Measurements from ENCODE around the gene CTCFL.

The CTCFL gene

DNA sequence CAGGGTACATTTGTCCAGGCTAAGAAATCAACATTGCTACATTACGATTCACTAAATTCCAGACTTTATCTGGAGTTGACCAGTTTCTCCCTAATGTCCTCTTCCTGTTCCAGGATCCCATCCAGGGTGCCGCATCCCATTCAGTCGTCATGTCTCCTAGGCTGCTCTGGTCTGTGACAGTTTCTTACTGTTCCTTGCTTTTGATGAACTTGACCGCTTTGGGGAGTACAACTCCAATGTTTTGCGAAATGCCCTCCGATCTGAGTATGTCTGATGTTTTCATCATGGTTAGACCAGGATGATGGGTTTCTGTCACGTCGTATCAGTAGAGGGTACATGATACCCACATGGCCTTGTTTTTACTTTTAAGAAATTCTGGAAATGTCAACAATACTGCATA, 62.2 kb downstream of the CTCFL start:
- TF ChIP-seq, protein P1, sequence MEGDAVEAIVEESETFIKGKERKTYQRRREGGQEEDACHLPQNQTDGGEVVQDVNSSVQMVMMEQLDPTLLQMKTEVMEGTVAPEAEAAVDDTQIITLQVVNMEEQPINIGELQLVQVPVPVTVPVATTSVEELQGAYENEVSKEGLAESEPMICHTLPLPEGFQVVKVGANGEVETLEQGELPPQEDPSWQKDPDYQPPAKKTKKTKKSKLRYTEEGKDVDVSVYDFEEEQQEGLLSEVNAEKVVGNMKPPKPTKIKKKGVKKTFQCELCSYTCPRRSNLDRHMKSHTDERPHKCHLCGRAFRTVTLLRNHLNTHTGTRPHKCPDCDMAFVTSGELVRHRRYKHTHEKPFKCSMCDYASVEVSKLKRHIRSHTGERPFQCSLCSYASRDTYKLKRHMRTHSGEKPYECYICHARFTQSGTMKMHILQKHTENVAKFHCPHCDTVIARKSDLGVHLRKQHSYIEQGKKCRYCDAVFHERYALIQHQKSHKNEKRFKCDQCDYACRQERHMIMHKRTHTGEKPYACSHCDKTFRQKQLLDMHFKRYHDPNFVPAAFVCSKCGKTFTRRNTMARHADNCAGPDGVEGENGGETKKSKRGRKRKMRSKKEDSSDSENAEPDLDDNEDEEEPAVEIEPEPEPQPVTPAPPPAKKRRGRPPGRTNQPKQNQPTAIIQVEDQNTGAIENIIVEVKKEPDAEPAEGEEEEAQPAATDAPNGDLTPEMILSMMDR (IDR thresholded peaks at IDR 0.05; ENCODE audit: low read depth, low read length, poor library complexity, severe bottlenecking) = no peak
- H3K9me3 ChIP-seq (ENCODE audit: control insufficient read depth, insufficient read depth, low read length) = no peaks in the 10 kb centered on the region
- H3F3A ChIP-seq (ENCODE audit: control insufficient read depth, insufficient read depth) = peaks cover 6% of the 10 kb centered on the region; the same call in 1 of the 2 replicates
- H3K4me1 ChIP-seq (ENCODE audit: control insufficient read depth, low read length) = peaks cover 61% of the 10 kb centered on the region
- H3K4me2 ChIP-seq (ENCODE audit: low read length) = no peak overlapping the region
- H4K20me1 ChIP-seq (ENCODE audit: control insufficient read depth, insufficient read depth, low read depth, low read length) = no peaks in the 10 kb centered on the region
- H3K27ac ChIP-seq (ENCODE audit: low read depth, low read length) = no peak overlapping the region
- H3K4me3 ChIP-seq (ENCODE audit: low read length) = no peak overlapping the region
- H3K79me2 ChIP-seq (ENCODE audit: control insufficient read depth, low read length) = no peaks in the 10 kb centered on the region
- H3K27me3 ChIP-seq (ENCODE audit: control insufficient read depth, low read length) = peaks cover 18% of the 10 kb centered on the region
- no peaks in the 10 kb centered on the region for H3K36me3 ChIP-seq (ENCODE audit: control insufficient read depth, low read length)
- H3K9me2 ChIP-seq (replicated peaks; ENCODE audit: control insufficient read depth, low read length) = no peaks in the 10 kb centered on the region

GRCh38 chr20:57461726-57462125, 63.2 kb downstream of the CTCFL start:
- Histone ChIP-seq H3K4me3 (ENCODE audit: low read length) (no peak overlapping the region), H3K27ac (ENCODE audit: low read depth, low read length) (no peak overlapping the region), H3K4me1 (ENCODE audit: control insufficient read depth, low read length) (peaks cover 60% of the 10 kb centered on the region), H3K4me2 (ENCODE audit: low read length) (no peak overlapping the region), H3K9me2 (replicated peaks; ENCODE audit: control insufficient read depth, low read length) (no peaks in the 10 kb centered on the region), H4K20me1 (ENCODE audit: control insufficient read depth, insufficient read depth, low read depth, low read length) (no peaks in the 10 kb centered on the region), H3K36me3 (ENCODE audit: control insufficient read depth, low read length) (no peaks in the 10 kb centered on the region), H3K9me3 (ENCODE audit: control insufficient read depth, insufficient read depth, low read length) (no peaks in the 10 kb centered on the region), H3F3A (ENCODE audit: control insufficient read depth, insufficient read depth) (peaks cover 6% of the 10 kb centered on the region; the same call in 1 of the 2 replicates), H3K27me3 (ENCODE audit: control insufficient read depth, low read length) (peaks cover 18% of the 10 kb centered on the region), H3K79me2 (ENCODE audit: control insufficient read depth, low read length) (no peaks in the 10 kb centered on the region)
- TF ChIP-seq, protein P1 (IDR thresholded peaks at IDR 0.05; ENCODE audit: low read depth, low read length, poor library complexity, severe bottlenecking) = no peak
- TF ChIP-seq EZH2phosphoT487 (IDR thresholded peaks at IDR 0.05; ENCODE audit: borderline replicate concordance, low read length) = no peak

- Histone ChIP-seq H3K9me2 (replicated peaks; ENCODE audit: control insufficient read depth, low read length) (no peaks in the 10 kb centered on the region), H3K4me2 (ENCODE audit: low read length) (no peak overlapping the region), H4K20me1 (ENCODE audit: control insufficient read depth, insufficient read depth, low read depth, low read length) (no peaks in the 10 kb centered on the region), H3K36me3 (ENCODE audit: control insufficient read depth, low read length) (no peaks in the 10 kb centered on the region), H3K4me3 (ENCODE audit: low read length) (no peak overlapping the region), H3K79me2 (ENCODE audit: control insufficient read depth, low read length) (no peaks in the 10 kb centered on the region), H3K9me3 (ENCODE audit: control insufficient read depth, insufficient read depth, low read length) (no peaks in the 10 kb centered on the region), H3K27me3 (ENCODE audit: control insufficient read depth, low read length) (peaks cover 18% of the 10 kb centered on the region), H3K4me1 (ENCODE audit: control insufficient read depth, low read length) (peaks cover 53% of the 10 kb centered on the region), H3K27ac (ENCODE audit: low read depth, low read length) (no peak overlapping the region), H3F3A (ENCODE audit: control insufficient read depth, insufficient read depth) (peaks cover 6% of the 10 kb centered on the region; the same call in 1 of the 2 replicates)
- TF ChIP-seq, protein P1 (IDR thresholded peaks at IDR 0.05; ENCODE audit: low read depth, low read length, poor library complexity, severe bottlenecking) = no peak
- no peak for TF ChIP-seq EZH2phosphoT487 (IDR thresholded peaks at IDR 0.05; ENCODE audit: borderline replicate concordance, low read length)
These were observed 64.0 kb downstream of the CTCFL start for GRCh38 chr20:57460781-57461465.
